HG02938 (cell line): ENCODE results near the gene MTG1.
"Not testable (repeated sequence)": the region's sequence is repeated elsewhere in the genome, so short reads cannot be mapped to it uniquely, and the experiment has no call there.

Source experiments
- ATAC-seq: cut with Tn5 transposase; IDR thresholded peaks from one replicate; pipeline ENCODE4 v1.9.1; 2021; ENCODE audit warnings: mild to moderate bottlenecking, moderate library complexity; ENCODE audit not compliant: unreplicated experiment

MTG1 gene

GRCh38 chr10:133421336-133422222 lies 27.6 kb downstream of the MTG1 start:
- no peak for ATAC-seq

GRCh38 chr10:133422223-133422806 lies 28.4 kb downstream of the MTG1 start:
- no peak for ATAC-seq

GRCh38 chr10:133422807-133423771 lies 29.1 kb downstream of the MTG1 start:
- no peak for ATAC-seq

GRCh38 chr10:133424102-133424501 lies 30.1 kb downstream of the MTG1 start:
- not testable (repeated sequence) for ATAC-seq

- not testable (repeated sequence) for ATAC-seq
Observed at GRCh38 chr10:133424601-133425000, 30.6 kb downstream of the MTG1 start, which contains the start of gene SPRN. SPRN (minus strand) TSS chr10:133424625; CDS start chr10:133423681, 944 bp downstream.

- not testable (repeated sequence) for ATAC-seq
Observed at GRCh38 chr10:133429571-133429970, 35.6 kb downstream of the MTG1 start.

- not testable (repeated sequence) for ATAC-seq
Observed at GRCh38 chr10:133431888-133432613, 38.1 kb downstream of the MTG1 start.

GRCh38 chr10:133432789-133433188 lies 38.8 kb downstream of the MTG1 start:
- not testable (repeated sequence) for ATAC-seq

- ATAC-seq: no peak
Observed at GRCh38 chr10:133438711-133439273, 44.8 kb downstream of the MTG1 start.

GRCh38 chr10:133439517-133440461 lies 45.8 kb downstream of the MTG1 start:
- ATAC-seq: no peak

GRCh38 chr10:133440633-133441285 lies 46.8 kb downstream of the MTG1 start:
- ATAC-seq: no peak

- not testable (repeated sequence) for ATAC-seq
Observed at GRCh38 chr10:133441356-133441755, 47.4 kb downstream of the MTG1 start.

GRCh38 chr10:133441780-133442179 lies 47.8 kb downstream of the MTG1 start:
- no peak for ATAC-seq

- ATAC-seq: no peak
Observed at GRCh38 chr10:133442191-133442966, 48.4 kb downstream of the MTG1 start.

GRCh38 chr10:133442967-133443924 lies 49.3 kb downstream of the MTG1 start:
- no peak for ATAC-seq
